CD8-positive, alpha-beta memory T cell (primary cell): Measurements from ENCODE around the gene ALG6. TPM values are rescaled to one million over a fixed set of nuclear protein-coding genes. Genes with fewer than 3 reads are reported as not detected.

Experiments
- CTCF ChIA-PET: fragments of 350-600 bp; sonication (Branson Sonifier 250); formaldehyde crosslinking; loops from one replicate; lab custom pipeline; 2021; ENCODE audit warnings: antibody characterized with exemption; lab: Charles Lee
- POLR2A ChIA-PET: fragments of 350-600 bp; sonication (Branson Sonifier 250); formaldehyde crosslinking; loops from one replicate; lab custom pipeline; 2021; ENCODE audit warnings: antibody characterized with exemption; lab: Charles Lee
- DNase-seq, 5 donors: peaks; one replicate each; pipeline versions ENCODE4 v3.0.0 to v3.0.0-alpha.2; 2020 to 2022; ENCODE audit warnings: mixed read lengths in 1 of 5
- H3K27ac ChIP-seq: one replicate; pipeline ENCODE4 v1.7.0; 2013; ENCODE audit warnings: low read depth, mild to moderate bottlenecking, low read length, moderate library complexity
- H3K27me3 ChIP-seq: 2 replicates; pipeline ENCODE4 v1.7.0; 2013; ENCODE audit warnings: low read length, mild to moderate bottlenecking; ENCODE audit not compliant: insufficient read depth, poor library complexity, severe bottlenecking
- H3K36me3 ChIP-seq: 2 replicates; pipeline ENCODE4 v1.7.0; 2013; ENCODE audit warnings: mild to moderate bottlenecking, low read length, moderate library complexity; ENCODE audit not compliant: insufficient read depth
- H3K4me1 ChIP-seq: 2 replicates; pipeline ENCODE4 v1.7.0; 2013; ENCODE audit warnings: mild to moderate bottlenecking, low read length, moderate library complexity; ENCODE audit not compliant: insufficient read depth
- H3K4me3 ChIP-seq: 2 replicates; pipeline ENCODE4 v1.7.0; 2013; ENCODE audit warnings: mild to moderate bottlenecking, low read length
- H3K9me3 ChIP-seq: 2 replicates; pipeline ENCODE4 v1.7.0; 2013; ENCODE audit warnings: mild to moderate bottlenecking, low read length
- H3K27ac Mint-ChIP-seq, 8 donors: one replicate each; pipeline ENCODE4 v1.8.0; 2020 to 2021; ENCODE audit warnings: mixed read lengths in 8 of 8, mild to moderate bottlenecking in 6 of 8, inconsistent platforms in 3 of 8, moderate library complexity in 3 of 8
- H3K27me3 Mint-ChIP-seq, 2 donors: one replicate each; pipeline ENCODE4 v1.8.0; 2020 to 2021; ENCODE audit warnings: mixed read lengths in 2 of 2, mild to moderate bottlenecking in 1 of 2, moderate library complexity in 1 of 2
- H3K36me3 Mint-ChIP-seq, 3 donors: one replicate each; pipeline ENCODE4 v1.8.0; 2020 to 2021; ENCODE audit warnings: mixed read lengths in 3 of 3, inconsistent platforms in 1 of 3, mild to moderate bottlenecking in 1 of 3
- H3K4me1 Mint-ChIP-seq, 3 donors: one replicate each; pipeline ENCODE4 v1.8.0; 2020 to 2021; ENCODE audit warnings: mixed read lengths in 3 of 3, inconsistent platforms in 1 of 3, mild to moderate bottlenecking in 1 of 3
- H3K4me3 Mint-ChIP-seq, 7 donors: one replicate each; pipeline ENCODE4 v1.8.0; 2020 to 2021; ENCODE audit warnings: mixed read lengths in 7 of 7, mild to moderate bottlenecking in 6 of 7, moderate library complexity in 4 of 7, inconsistent platforms in 2 of 7
- H3K9me3 Mint-ChIP-seq, 5 donors: one replicate each; pipeline ENCODE4 v1.8.0; 2020 to 2022; ENCODE audit warnings: mixed read lengths in 5 of 5, mild to moderate bottlenecking in 3 of 5, moderate library complexity in 2 of 5, inconsistent platforms in 1 of 5
- polyA plus RNA-seq: library from polyadenylated mRNA; unstranded; fragments of 300-500 nt; fragmentation: Illumina TruSeq; gene quantifications from one replicate; pipeline ENCODE4 v1.2.3, GENCODE V29; 2021
- total RNA-seq, 2 experiments: library from RNA; stranded (reverse); gene quantifications; one replicate each; pipeline ENCODE4 v1.2.3, GENCODE V29; 2021

ALG6 gene
- total and polyA plus RNA-seq, 3 experiments from 2014 or later, result 21.2 to 25.6 (median 24.6) TPM

DNA sequence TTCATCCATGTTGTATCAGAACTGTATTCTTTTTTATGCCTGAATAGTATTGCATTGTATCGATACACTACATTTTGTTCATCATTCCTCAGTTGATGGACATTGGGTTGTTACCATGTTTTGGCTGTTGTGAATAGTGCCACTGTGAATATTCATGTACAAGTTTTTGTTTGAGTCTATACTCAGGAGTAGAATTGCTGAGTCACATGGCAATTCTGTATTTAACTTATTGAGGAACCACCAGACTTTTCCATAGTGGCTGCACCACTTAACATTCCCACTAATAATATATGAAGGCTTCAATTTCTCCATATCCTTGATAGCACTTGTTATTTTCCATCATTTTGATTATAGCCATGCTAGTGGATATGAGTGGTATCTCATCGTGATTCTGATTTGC lies 56.2 kb downstream of the ALG6 start:
- Mint-ChIP-seq H3K9me3 (peaks cover 0 to 3% (median 0%) of the 10 kb centered on the region in 5 donors), H3K27ac (no peak overlapping the region)

GRCh38 chr1:63428815-63429214 lies 61.4 kb downstream of the ALG6 start:
- peaks cover 6 to 16% (median 12%) of the 10 kb centered on the region in 5 donors for H3K9me3 Mint-ChIP-seq

More for the DNA sequence above, 56.2 kb downstream of the ALG6 start:
- no peak for DNase-seq
- H3K36me3 Mint-ChIP-seq, result peaks cover 20 to 38% (median 37%) of the 10 kb centered on the region in 3 donors
- H3K36me3 ChIP-seq, result no peaks in the 10 kb centered on the region
- H3K4me1 ChIP-seq, result no peaks in the 10 kb centered on the region
- H3K4me3 ChIP-seq, result no peak overlapping the region
- H3K9me3 ChIP-seq, result no peaks in the 10 kb centered on the region
- H3K27me3 Mint-ChIP-seq, result no peaks in the 10 kb centered on the region
- POLR2A ChIA-PET, result no interaction called here
- H3K27ac ChIP-seq, result no peak overlapping the region
- H3K4me1 Mint-ChIP-seq, result no peaks in the 10 kb centered on the region
- no peaks in the 10 kb centered on the region for H3K27me3 ChIP-seq
- CTCF ChIA-PET, result no interaction called here
- no peak overlapping the region for H3K4me3 Mint-ChIP-seq

GRCh38 chr1:63429281-63429680 lies 61.9 kb downstream of the ALG6 start:
- H3K4me1 Mint-ChIP-seq, result no peaks in the 10 kb centered on the region
- DNase-seq, result no peak
- CTCF ChIA-PET, result no interaction called here
- no peak overlapping the region for H3K27ac ChIP-seq
- POLR2A ChIA-PET, result no interaction called here
- no peak overlapping the region for H3K4me3 Mint-ChIP-seq
- H3K36me3 Mint-ChIP-seq, result peaks cover 21 to 38% (median 37%) of the 10 kb centered on the region in 3 donors
- H3K27ac Mint-ChIP-seq, result no peak overlapping the region
- H3K27me3 Mint-ChIP-seq, result no peaks in the 10 kb centered on the region
- no peaks in the 10 kb centered on the region for H3K27me3 ChIP-seq
- H3K9me3 Mint-ChIP-seq, result peaks cover 6 to 16% (median 12%) of the 10 kb centered on the region in 5 donors
- no peaks in the 10 kb centered on the region for H3K4me1 ChIP-seq
- H3K9me3 ChIP-seq, result no peaks in the 10 kb centered on the region
- no peak overlapping the region for H3K4me3 ChIP-seq
- peaks cover 5% of the 10 kb centered on the region for H3K36me3 ChIP-seq

More at GRCh38 chr1:63428815-63429214, 61.4 kb downstream of the ALG6 start:
- Mint-ChIP-seq H3K36me3 (peaks cover 21 to 38% (median 37%) of the 10 kb centered on the region in 3 donors), H3K4me3 (no peak overlapping the region), H3K27me3 (no peaks in the 10 kb centered on the region), H3K4me1 (no peaks in the 10 kb centered on the region), H3K27ac (no peak overlapping the region)
- ChIA-PET POLR2A (no interaction called here), CTCF (no interaction called here)
- Histone ChIP-seq H3K27me3 (no peaks in the 10 kb centered on the region), H3K9me3 (no peaks in the 10 kb centered on the region), H3K4me1 (no peaks in the 10 kb centered on the region), H3K4me3 (no peak overlapping the region), H3K36me3 (peaks cover 5% of the 10 kb centered on the region), H3K27ac (no peak overlapping the region)
- DNase-seq, result no peak

DNA sequence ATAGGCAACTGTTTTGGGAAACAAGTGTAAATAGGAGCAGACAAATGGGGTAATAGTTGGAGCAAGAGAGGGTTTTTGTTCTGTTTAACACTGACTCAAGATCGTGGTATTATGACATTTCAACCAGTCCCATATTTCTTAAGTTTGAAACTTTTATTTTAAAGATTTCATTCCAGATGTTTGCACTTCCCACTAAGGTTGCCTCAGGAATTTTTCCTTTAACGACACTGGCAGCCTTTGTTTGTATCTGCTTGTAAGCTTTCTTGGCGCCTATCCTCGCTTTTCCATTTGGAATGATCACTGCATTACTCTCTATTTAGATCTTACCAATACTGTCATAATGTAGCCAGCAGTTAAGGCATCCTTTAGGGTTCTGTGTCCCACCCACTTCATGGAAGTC lies 67.7 kb downstream of the ALG6 start:
- no peak overlapping the region for H3K4me3 ChIP-seq
- H3K4me3 Mint-ChIP-seq, result no peak overlapping the region
- CTCF ChIA-PET, result no interaction called here
- H3K27me3 Mint-ChIP-seq, result no peaks in the 10 kb centered on the region
- H3K36me3 ChIP-seq, result no peaks in the 10 kb centered on the region
- H3K27ac ChIP-seq, result no peak overlapping the region
- H3K9me3 ChIP-seq, result no peaks in the 10 kb centered on the region
- H3K27me3 ChIP-seq, result no peaks in the 10 kb centered on the region
- no peak overlapping the region for H3K27ac Mint-ChIP-seq
- peaks cover 0 to 7% (median 4%) of the 10 kb centered on the region in 5 donors for H3K9me3 Mint-ChIP-seq
- POLR2A ChIA-PET, result no interaction called here
- DNase-seq, result no peak
- no peaks in the 10 kb centered on the region for H3K4me1 Mint-ChIP-seq
- no peaks in the 10 kb centered on the region for H3K4me1 ChIP-seq
- peaks cover 15 to 32% (median 16%) of the 10 kb centered on the region in 3 donors for H3K36me3 Mint-ChIP-seq

DNA sequence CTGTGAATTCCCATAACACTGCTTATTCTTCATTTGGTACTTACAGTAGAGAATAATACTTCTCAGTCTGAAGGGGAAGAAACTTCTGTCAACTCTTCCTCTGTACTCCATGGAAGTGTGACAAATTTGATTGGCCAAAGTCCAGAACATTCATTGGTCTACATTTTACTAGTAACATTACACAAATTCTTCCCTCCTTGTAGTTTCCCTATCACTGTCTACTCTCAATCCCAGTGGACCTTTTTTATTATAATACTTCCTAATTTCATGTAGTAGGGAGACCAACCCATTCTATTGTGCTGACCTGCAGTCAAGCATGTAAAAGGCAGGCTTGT lies 74.7 kb downstream of the ALG6 start:
- ChIA-PET CTCF (interaction anchor here (1.6 kb wide), 1 partner anchor 287 kb away, joined by 3 read pairs; no protein-coding TSS in a partner anchor), POLR2A (no interaction called here)
- no peak overlapping the region for H3K4me3 Mint-ChIP-seq
- no peaks in the 10 kb centered on the region for H3K4me1 Mint-ChIP-seq
- no peaks in the 10 kb centered on the region for H3K4me1 ChIP-seq
- peaks cover 0 to 8% (median 3%) of the 10 kb centered on the region in 3 donors for H3K36me3 Mint-ChIP-seq
- no peak overlapping the region for H3K27ac Mint-ChIP-seq
- no peaks in the 10 kb centered on the region for H3K9me3 Mint-ChIP-seq
- no peak overlapping the region for H3K4me3 ChIP-seq
- no peaks in the 10 kb centered on the region for H3K27me3 ChIP-seq
- no peaks in the 10 kb centered on the region for H3K36me3 ChIP-seq
- H3K27me3 Mint-ChIP-seq, result no peaks in the 10 kb centered on the region
- no peaks in the 10 kb centered on the region for H3K9me3 ChIP-seq
- DNase-seq, result no peak
- no peak overlapping the region for H3K27ac ChIP-seq

DNA sequence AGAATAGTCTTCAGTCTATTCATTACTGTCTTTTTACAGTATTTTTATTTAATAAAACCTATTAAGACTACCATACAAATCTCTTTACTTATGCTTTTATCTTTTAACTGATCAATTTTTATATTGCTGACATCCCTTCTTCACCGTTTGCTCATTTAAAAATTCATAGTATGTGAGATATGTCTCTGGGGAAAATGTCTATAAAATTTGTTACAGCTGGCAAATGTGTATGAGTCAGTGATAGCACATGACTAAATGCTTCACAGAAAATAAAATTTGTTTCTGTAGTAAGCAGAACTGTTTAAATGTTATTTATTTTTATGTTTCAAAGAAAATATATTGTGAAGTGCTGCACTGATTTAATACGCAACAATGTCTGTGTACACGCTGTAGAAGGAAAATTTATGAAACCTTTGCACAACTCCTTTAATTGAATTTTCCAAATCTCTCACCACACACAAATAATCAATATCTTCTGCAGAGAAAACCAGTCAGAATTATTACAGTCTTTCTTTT lies 81.4 kb downstream of the ALG6 start:
- no peak overlapping the region for H3K4me3 ChIP-seq
- DNase-seq, result no peak
- H3K9me3 Mint-ChIP-seq, result no peaks in the 10 kb centered on the region
- POLR2A ChIA-PET, result no interaction called here
- H3K9me3 ChIP-seq, result no peaks in the 10 kb centered on the region
- H3K36me3 Mint-ChIP-seq, result peaks cover 0 to 2% (median 2%) of the 10 kb centered on the region in 3 donors
- no peak overlapping the region for H3K4me3 Mint-ChIP-seq
- H3K27ac Mint-ChIP-seq, result no peak overlapping the region
- H3K4me1 ChIP-seq, result no peaks in the 10 kb centered on the region
- H3K27me3 Mint-ChIP-seq, result no peaks in the 10 kb centered on the region
- H3K4me1 Mint-ChIP-seq, result no peaks in the 10 kb centered on the region
- no peaks in the 10 kb centered on the region for H3K27me3 ChIP-seq
- no peaks in the 10 kb centered on the region for H3K36me3 ChIP-seq
- H3K27ac ChIP-seq, result no peak overlapping the region
- CTCF ChIA-PET, result no interaction called here

DNA sequence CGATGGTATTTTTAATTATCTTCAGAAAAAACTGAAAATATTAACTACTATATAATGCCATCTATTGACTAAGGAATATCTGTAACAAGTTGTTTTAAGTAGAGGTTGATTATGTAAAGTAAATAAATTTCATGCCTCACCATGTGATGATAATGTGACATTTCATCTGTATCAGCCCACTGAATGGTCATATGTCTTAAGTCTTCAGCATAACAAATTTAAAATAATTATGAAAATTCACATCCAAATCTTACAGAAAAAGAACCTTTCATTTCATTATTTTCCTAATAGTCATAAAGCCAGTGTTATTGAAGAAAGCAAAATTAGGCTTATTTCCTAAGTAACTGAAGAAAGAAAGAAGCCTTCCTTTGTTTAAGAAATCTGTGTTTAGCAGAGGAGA lies 83.0 kb downstream of the ALG6 start:
- Histone ChIP-seq H3K36me3 (no peaks in the 10 kb centered on the region), H3K27ac (no peak overlapping the region), H3K27me3 (no peaks in the 10 kb centered on the region), H3K9me3 (no peaks in the 10 kb centered on the region), H3K4me3 (no peak overlapping the region), H3K4me1 (no peaks in the 10 kb centered on the region)
- H3K4me1 Mint-ChIP-seq, result no peaks in the 10 kb centered on the region
- H3K36me3 Mint-ChIP-seq, result peaks cover 0 to 2% (median 2%) of the 10 kb centered on the region in 3 donors
- H3K27me3 Mint-ChIP-seq, result no peaks in the 10 kb centered on the region
- ChIA-PET CTCF (no interaction called here), POLR2A (no interaction called here)
- H3K9me3 Mint-ChIP-seq, result no peaks in the 10 kb centered on the region
- no peak overlapping the region for H3K4me3 Mint-ChIP-seq
- no peak for DNase-seq
- H3K27ac Mint-ChIP-seq, result no peak overlapping the region

GRCh38 chr1:63453232-63453631 lies 85.8 kb downstream of the ALG6 start:
- H3K4me3 ChIP-seq, result no peak overlapping the region
- no peaks in the 10 kb centered on the region for H3K27me3 Mint-ChIP-seq
- H3K9me3 Mint-ChIP-seq, result no peaks in the 10 kb centered on the region
- no peaks in the 10 kb centered on the region for H3K36me3 ChIP-seq
- POLR2A ChIA-PET, result no interaction called here
- no peak overlapping the region for H3K4me3 Mint-ChIP-seq
- no peaks in the 10 kb centered on the region for H3K27me3 ChIP-seq
- H3K9me3 ChIP-seq, result no peaks in the 10 kb centered on the region
- H3K4me1 Mint-ChIP-seq, result no peaks in the 10 kb centered on the region
- H3K27ac Mint-ChIP-seq, result no peak overlapping the region
- no peak overlapping the region for H3K27ac ChIP-seq
- H3K4me1 ChIP-seq, result no peaks in the 10 kb centered on the region
- peaks cover 0 to 7% (median 2%) of the 10 kb centered on the region in 3 donors for H3K36me3 Mint-ChIP-seq
- DNase-seq, result no peak
- CTCF ChIA-PET, result no interaction called here
